Measurements from ENCODE around the gene BMPER.

GRCh38 chr7:34036972-34037792, 131.8 kb downstream of the BMPER start:
- TF ChIP-seq, protein P1, sequence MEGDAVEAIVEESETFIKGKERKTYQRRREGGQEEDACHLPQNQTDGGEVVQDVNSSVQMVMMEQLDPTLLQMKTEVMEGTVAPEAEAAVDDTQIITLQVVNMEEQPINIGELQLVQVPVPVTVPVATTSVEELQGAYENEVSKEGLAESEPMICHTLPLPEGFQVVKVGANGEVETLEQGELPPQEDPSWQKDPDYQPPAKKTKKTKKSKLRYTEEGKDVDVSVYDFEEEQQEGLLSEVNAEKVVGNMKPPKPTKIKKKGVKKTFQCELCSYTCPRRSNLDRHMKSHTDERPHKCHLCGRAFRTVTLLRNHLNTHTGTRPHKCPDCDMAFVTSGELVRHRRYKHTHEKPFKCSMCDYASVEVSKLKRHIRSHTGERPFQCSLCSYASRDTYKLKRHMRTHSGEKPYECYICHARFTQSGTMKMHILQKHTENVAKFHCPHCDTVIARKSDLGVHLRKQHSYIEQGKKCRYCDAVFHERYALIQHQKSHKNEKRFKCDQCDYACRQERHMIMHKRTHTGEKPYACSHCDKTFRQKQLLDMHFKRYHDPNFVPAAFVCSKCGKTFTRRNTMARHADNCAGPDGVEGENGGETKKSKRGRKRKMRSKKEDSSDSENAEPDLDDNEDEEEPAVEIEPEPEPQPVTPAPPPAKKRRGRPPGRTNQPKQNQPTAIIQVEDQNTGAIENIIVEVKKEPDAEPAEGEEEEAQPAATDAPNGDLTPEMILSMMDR (conservative IDR thresholded peaks at IDR 0.05 in 1 of 2, IDR thresholded peaks at IDR 0.05 in 1 of 2; ENCODE audit: extremely low read depth in 1 of 2, insufficient read depth in 1 of 2, low read depth in 1 of 2, low read length in 2 of 2) = no peak
- no peak for TF ChIP-seq EZH2 (IDR thresholded peaks at IDR 0.05; ENCODE audit: borderline replicate concordance, low read length)

All from mammary epithelial cell (primary cell).